Activated naive CD4-positive, alpha-beta T cell treated with anti-CD3 and anti-CD28 coated beads, Interleukin-2, amount 10 ng/mL, durations not matched to agents 7 days and 5 days (primary cell): Measurements from ENCODE around the gene AKAP13.

ENCODE experiments used
- CTCF ChIA-PET: fragments of 350-600 bp; sonication (Branson Sonifier 250); formaldehyde crosslinking; loops from one replicate; lab custom pipeline; 2021; ENCODE audit warnings: antibody characterized with exemption; lab: Charles Lee
- DNase-seq: peaks from one replicate; pipeline ENCODE4 v3.0.0-alpha.2; 2020
- H3K27ac Mint-ChIP-seq: one replicate; pipeline ENCODE4 v1.8.0; 2021; ENCODE audit warnings: mild to moderate bottlenecking, moderate library complexity, mixed read lengths
- H3K27me3 Mint-ChIP-seq: one replicate; pipeline ENCODE4 v1.8.0; 2021; ENCODE audit warnings: mild to moderate bottlenecking, mixed read lengths
- H3K36me3 Mint-ChIP-seq: one replicate; pipeline ENCODE4 v1.8.0; 2021; ENCODE audit warnings: mixed read lengths
- H3K4me1 Mint-ChIP-seq: one replicate; pipeline ENCODE4 v1.8.0; 2021; ENCODE audit warnings: mixed read lengths
- H3K4me3 Mint-ChIP-seq: one replicate; pipeline ENCODE4 v1.8.0; 2021; ENCODE audit warnings: mild to moderate bottlenecking, moderate library complexity, mixed read lengths
- H3K9me3 Mint-ChIP-seq: one replicate; pipeline ENCODE4 v1.8.0; 2021; ENCODE audit warnings: mixed read lengths

The AKAP13 gene

GRCh38 chr15:85745023-85745422 lies 364.6 kb downstream of the AKAP13 start:
- no peak for DNase-seq
- no peaks in the 10 kb centered on the region for H3K27me3 Mint-ChIP-seq
- no peak overlapping the region for H3K4me3 Mint-ChIP-seq
- CTCF ChIA-PET: no interaction called here
- H3K9me3 Mint-ChIP-seq: no peaks in the 10 kb centered on the region
- H3K4me1 Mint-ChIP-seq: no peaks in the 10 kb centered on the region
- H3K27ac Mint-ChIP-seq: no peak overlapping the region
- H3K36me3 Mint-ChIP-seq: peaks cover 73% of the 10 kb centered on the region

- no peaks in the 10 kb centered on the region for H3K4me1 Mint-ChIP-seq
- H3K9me3 Mint-ChIP-seq: no peaks in the 10 kb centered on the region
- peaks cover 69% of the 10 kb centered on the region for H3K36me3 Mint-ChIP-seq
- no peak overlapping the region for H3K4me3 Mint-ChIP-seq
- CTCF ChIA-PET: no interaction called here
- peak overlapping the region; percentile 15 for H3K27ac Mint-ChIP-seq
- no peak for DNase-seq
- H3K27me3 Mint-ChIP-seq: no peaks in the 10 kb centered on the region
Measured at GRCh38 chr15:85745525-85746150, 365.2 kb downstream of the AKAP13 start.

GRCh38 chr15:85746641-85747040 lies 366.2 kb downstream of the AKAP13 start:
- no peak overlapping the region for H3K27ac Mint-ChIP-seq
- H3K9me3 Mint-ChIP-seq: no peaks in the 10 kb centered on the region
- H3K27me3 Mint-ChIP-seq: no peaks in the 10 kb centered on the region
- H3K4me1 Mint-ChIP-seq: no peaks in the 10 kb centered on the region
- CTCF ChIA-PET: interaction anchor here (0.6 kb wide), 1 partner anchor 347 kb away, joined by 3 read pairs; no protein-coding TSS in a partner anchor
- DNase-seq: no peak
- peaks cover 65% of the 10 kb centered on the region for H3K36me3 Mint-ChIP-seq
- no peak overlapping the region for H3K4me3 Mint-ChIP-seq

- no peaks in the 10 kb centered on the region for H3K27me3 Mint-ChIP-seq
- DNase-seq: no peak
- no peaks in the 10 kb centered on the region for H3K9me3 Mint-ChIP-seq
- no peak overlapping the region for H3K4me3 Mint-ChIP-seq
- peaks cover 56% of the 10 kb centered on the region for H3K36me3 Mint-ChIP-seq
- CTCF ChIA-PET: no interaction called here
- H3K4me1 Mint-ChIP-seq: peaks cover 4% of the 10 kb centered on the region
- peak overlapping the region; percentile 67 for H3K27ac Mint-ChIP-seq
Measured at GRCh38 chr15:85748176-85748575, 367.8 kb downstream of the AKAP13 start.

GRCh38 chr15:85748729-85749128 lies 368.3 kb downstream of the AKAP13 start:
- Mint-ChIP-seq H3K27ac (no peak overlapping the region), H3K9me3 (no peaks in the 10 kb centered on the region), H3K4me3 (no peak overlapping the region), H3K4me1 (peaks cover 4% of the 10 kb centered on the region), H3K27me3 (no peaks in the 10 kb centered on the region), H3K36me3 (peaks cover 50% of the 10 kb centered on the region)
- peak; percentile 20 for DNase-seq
- CTCF ChIA-PET: no interaction called here

- Mint-ChIP-seq H3K27me3 (no peaks in the 10 kb centered on the region), H3K27ac (no peak overlapping the region), H3K9me3 (no peaks in the 10 kb centered on the region), H3K4me3 (no peak overlapping the region), H3K4me1 (peaks cover 4% of the 10 kb centered on the region), H3K36me3 (peaks cover 44% of the 10 kb centered on the region)
- CTCF ChIA-PET: interaction anchor here (0.6 kb wide), 1 partner anchor 226 kb away, joined by 4 read pairs; no protein-coding TSS in a partner anchor
- no peak for DNase-seq
Measured at GRCh38 chr15:85749261-85750151, 369.1 kb downstream of the AKAP13 start.

GRCh38 chr15:85750319-85751290 lies 370.2 kb downstream of the AKAP13 start:
- Mint-ChIP-seq H3K27ac (no peak overlapping the region), H3K4me1 (peaks cover 4% of the 10 kb centered on the region), H3K27me3 (no peaks in the 10 kb centered on the region), H3K36me3 (peaks cover 35% of the 10 kb centered on the region), H3K9me3 (no peaks in the 10 kb centered on the region), H3K4me3 (no peak overlapping the region)
- CTCF ChIA-PET: no interaction called here
- DNase-seq: no peak

- DNase-seq: no peak
- H3K27ac Mint-ChIP-seq: no peak overlapping the region
- peaks cover 27% of the 10 kb centered on the region for H3K36me3 Mint-ChIP-seq
- H3K9me3 Mint-ChIP-seq: no peaks in the 10 kb centered on the region
- no peaks in the 10 kb centered on the region for H3K27me3 Mint-ChIP-seq
- H3K4me3 Mint-ChIP-seq: no peak overlapping the region
- CTCF ChIA-PET: no interaction called here
- H3K4me1 Mint-ChIP-seq: peaks cover 4% of the 10 kb centered on the region
Measured at GRCh38 chr15:85751291-85752123, 371.1 kb downstream of the AKAP13 start.

- Mint-ChIP-seq H3K36me3 (peaks cover 21% of the 10 kb centered on the region), H3K27ac (no peak overlapping the region), H3K27me3 (no peaks in the 10 kb centered on the region), H3K4me3 (no peak overlapping the region), H3K4me1 (peaks cover 4% of the 10 kb centered on the region), H3K9me3 (no peaks in the 10 kb centered on the region)
- CTCF ChIA-PET: interaction anchor here (0.6 kb wide), 1 partner anchor 480 kb away, joined by 3 read pairs; no protein-coding TSS in a partner anchor
- no peak for DNase-seq
Measured at GRCh38 chr15:85752124-85752475, 371.7 kb downstream of the AKAP13 start.

- CTCF ChIA-PET: interaction anchor here (0.5 to 0.6 kb wide), 2 partner anchors 10 to 479 kb away, joined by 3 read pairs; no protein-coding TSS in a partner anchor
- H3K4me1 Mint-ChIP-seq: peaks cover 4% of the 10 kb centered on the region
- peak overlapping the region; percentile 67 for H3K27ac Mint-ChIP-seq
- H3K9me3 Mint-ChIP-seq: no peaks in the 10 kb centered on the region
- H3K4me3 Mint-ChIP-seq: no peak overlapping the region
- no peaks in the 10 kb centered on the region for H3K27me3 Mint-ChIP-seq
- no peak for DNase-seq
- H3K36me3 Mint-ChIP-seq: peaks cover 17% of the 10 kb centered on the region
Measured at GRCh38 chr15:85752491-85752961, 372.1 kb downstream of the AKAP13 start.

GRCh38 chr15:85753261-85753660 lies 372.9 kb downstream of the AKAP13 start:
- H3K27me3 Mint-ChIP-seq: no peaks in the 10 kb centered on the region
- no peaks in the 10 kb centered on the region for H3K9me3 Mint-ChIP-seq
- CTCF ChIA-PET: interaction anchor here (0.5 kb wide), 1 partner anchor 9 kb away, joined by 3 read pairs; no protein-coding TSS in a partner anchor
- peaks cover 15% of the 10 kb centered on the region for H3K36me3 Mint-ChIP-seq
- peaks cover 4% of the 10 kb centered on the region for H3K4me1 Mint-ChIP-seq
- H3K4me3 Mint-ChIP-seq: no peak overlapping the region
- H3K27ac Mint-ChIP-seq: no peak overlapping the region
- DNase-seq: no peak

GRCh38 chr15:85753791-85754452 lies 373.5 kb downstream of the AKAP13 start:
- peaks cover 9% of the 10 kb centered on the region for H3K36me3 Mint-ChIP-seq
- DNase-seq: no peak
- no peaks in the 10 kb centered on the region for H3K27me3 Mint-ChIP-seq
- H3K27ac Mint-ChIP-seq: peak overlapping the region; percentile 49
- CTCF ChIA-PET: no interaction called here
- H3K9me3 Mint-ChIP-seq: no peaks in the 10 kb centered on the region
- H3K4me1 Mint-ChIP-seq: peaks cover 4% of the 10 kb centered on the region
- no peak overlapping the region for H3K4me3 Mint-ChIP-seq

GRCh38 chr15:85754989-85755388 lies 374.6 kb downstream of the AKAP13 start:
- Mint-ChIP-seq H3K27me3 (no peaks in the 10 kb centered on the region), H3K9me3 (no peaks in the 10 kb centered on the region), H3K27ac (no peak overlapping the region), H3K36me3 (peaks cover 5% of the 10 kb centered on the region), H3K4me1 (peaks cover 4% of the 10 kb centered on the region), H3K4me3 (no peak overlapping the region)
- DNase-seq: no peak
- CTCF ChIA-PET: no interaction called here
